ENCODE data around the gene CATSPER3.

DNA sequence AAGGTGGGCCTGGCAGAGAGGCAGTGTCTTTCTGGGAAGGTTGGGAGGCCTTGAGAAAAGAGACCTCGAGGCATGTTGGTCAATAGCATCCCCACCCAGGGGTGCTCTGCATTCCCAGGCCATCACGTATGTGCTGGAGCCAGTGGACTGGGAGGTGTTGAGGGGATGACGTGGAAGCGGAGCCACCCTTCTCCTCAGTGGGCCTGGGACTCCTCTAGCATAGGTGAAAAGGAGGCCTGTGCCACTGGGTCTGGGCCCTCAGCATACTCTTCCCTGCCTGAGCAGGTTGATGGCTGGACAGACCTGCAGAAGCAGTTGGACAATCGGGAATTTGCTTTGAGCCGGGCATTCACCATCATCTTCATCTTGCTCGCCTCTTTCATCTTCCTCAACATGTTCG lies 40.8 kb downstream of the CATSPER3 start:
- TF ChIP-seq, protein P1, sequence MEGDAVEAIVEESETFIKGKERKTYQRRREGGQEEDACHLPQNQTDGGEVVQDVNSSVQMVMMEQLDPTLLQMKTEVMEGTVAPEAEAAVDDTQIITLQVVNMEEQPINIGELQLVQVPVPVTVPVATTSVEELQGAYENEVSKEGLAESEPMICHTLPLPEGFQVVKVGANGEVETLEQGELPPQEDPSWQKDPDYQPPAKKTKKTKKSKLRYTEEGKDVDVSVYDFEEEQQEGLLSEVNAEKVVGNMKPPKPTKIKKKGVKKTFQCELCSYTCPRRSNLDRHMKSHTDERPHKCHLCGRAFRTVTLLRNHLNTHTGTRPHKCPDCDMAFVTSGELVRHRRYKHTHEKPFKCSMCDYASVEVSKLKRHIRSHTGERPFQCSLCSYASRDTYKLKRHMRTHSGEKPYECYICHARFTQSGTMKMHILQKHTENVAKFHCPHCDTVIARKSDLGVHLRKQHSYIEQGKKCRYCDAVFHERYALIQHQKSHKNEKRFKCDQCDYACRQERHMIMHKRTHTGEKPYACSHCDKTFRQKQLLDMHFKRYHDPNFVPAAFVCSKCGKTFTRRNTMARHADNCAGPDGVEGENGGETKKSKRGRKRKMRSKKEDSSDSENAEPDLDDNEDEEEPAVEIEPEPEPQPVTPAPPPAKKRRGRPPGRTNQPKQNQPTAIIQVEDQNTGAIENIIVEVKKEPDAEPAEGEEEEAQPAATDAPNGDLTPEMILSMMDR (conservative IDR thresholded peaks at IDR 0.05; ENCODE audit: low read length), result no peak
- TF ChIP-seq EZH2phosphoT487 (IDR thresholded peaks at IDR 0.05; ENCODE audit: borderline replicate concordance), result no peak

Measured in Loucy (cell line).